SU-DHL-6 (cell line): ENCODE results near the gene SCGB1D2.

Experiments used
- H2AFZ ChIP-seq: fragments of 200-600 bp; sonication (generic); 2 replicates; pipeline ENCODE4 v1.6.1; 2014; ENCODE audit warnings: low read depth, mild to moderate bottlenecking, moderate library complexity, mixed read lengths, antibody characterized with exemption, low read length; ENCODE audit not compliant: severe bottlenecking
- H3F3A ChIP-seq: fragments of 200-600 bp; shearing (Covaris generic); 2 replicates; pipeline ENCODE4 v1.6.0; 2016; ENCODE audit warnings: antibody characterized with exemption, mild to moderate bottlenecking; ENCODE audit not compliant: insufficient read depth
- H3K27ac ChIP-seq: fragments of 200-600 bp; sonication (generic); 2 replicates; pipeline ENCODE4 v1.5.1; 2016; ENCODE audit warnings: low read depth, mild to moderate bottlenecking, low read length, moderate library complexity, mixed read lengths
- H3K27me3 ChIP-seq: fragments of 200-600 bp; sonication (generic), shearing (Covaris generic); 2 replicates; pipeline ENCODE4 v1.6.0; 2014; ENCODE audit warnings: mild to moderate bottlenecking, low read length
- H3K36me3 ChIP-seq: fragments of 200-600 bp; sonication (generic); 2 replicates; pipeline ENCODE4 v1.6.1; 2014; ENCODE audit warnings: mild to moderate bottlenecking, low read length, mixed read lengths
- H3K4me2 ChIP-seq: fragments of 300-600, 200-600 bp; shearing (Covaris generic), sonication (generic); 2 replicates; pipeline ENCODE4 v1.6.0; 2014; ENCODE audit warnings: low read length, low read depth, mild to moderate bottlenecking; ENCODE audit not compliant: poor library complexity, severe bottlenecking
- H3K4me3 ChIP-seq: fragments of 200-600 bp; sonication (generic); 2 replicates; pipeline ENCODE4 v1.5.1; 2014; ENCODE audit warnings: antibody characterized with exemption, low read length, mild to moderate bottlenecking, mixed read lengths; ENCODE audit not compliant: insufficient read depth, poor library complexity, severe bottlenecking
- H3K79me2 ChIP-seq: fragments of 200-600 bp; sonication (generic); 2 replicates; pipeline ENCODE4 v1.6.1; 2014; ENCODE audit warnings: mild to moderate bottlenecking, low read length, moderate library complexity; ENCODE audit not compliant: insufficient read depth
- H3K9ac ChIP-seq: fragments of 200-600 bp; sonication (generic); 2 replicates; pipeline ENCODE4 v1.7.0; 2014; ENCODE audit warnings: mild to moderate bottlenecking, low read length
- H3K9me2 ChIP-seq: fragments of 200-600 bp; sonication (generic); replicated peaks from 2 replicates; pipeline ENCODE4 v1.6.1; 2014; ENCODE audit warnings: low read length; ENCODE audit not compliant: insufficient read depth
- H3K9me3 ChIP-seq: fragments of 200-600 bp; sonication (generic); 2 replicates; pipeline ENCODE4 v1.6.1; 2014; ENCODE audit warnings: low read length, mixed read lengths; ENCODE audit not compliant: insufficient read depth
- H4K20me1 ChIP-seq: fragments of 200-600 bp; sonication (generic); 2 replicates; pipeline ENCODE4 v1.6.1; 2014; ENCODE audit warnings: low read depth, mild to moderate bottlenecking, antibody characterized with exemption, low read length, moderate library complexity, mixed read lengths
- CTCF ChIP-seq: fragments of 200-600 bp; sonication (generic); IDR thresholded peaks from one replicate; pipeline ENCODE4 v1.5.1; 2017; ENCODE audit warnings: antibody characterized with exemption, mild to moderate bottlenecking, low read length, moderate library complexity; ENCODE audit not compliant: insufficient read depth, poor library complexity, severe bottlenecking
- EZH2phosphoT487 ChIP-seq: fragments of 200-600 bp; sonication (generic), shearing (Covaris generic); conservative IDR thresholded peaks from 2 replicates; pipeline ENCODE4 v1.6.1; 2018; ENCODE audit warnings: mild to moderate bottlenecking, antibody characterized with exemption, low read length, moderate library complexity, mixed read lengths

The SCGB1D2 gene

GRCh38 chr11:62221498-62221897, 20.5 kb upstream of the SCGB1D2 start:
- TF ChIP-seq EZH2phosphoT487, result no peak
- TF ChIP-seq CTCF, result no peak
- H3K79me2 ChIP-seq, result no peaks in the 10 kb centered on the region
- peaks cover 4% of the 10 kb centered on the region; the same call in 1 of the 2 replicates for H3K27me3 ChIP-seq
- H2AFZ ChIP-seq, result no peak overlapping the region
- H3K9ac ChIP-seq, result no peak overlapping the region
- no peak overlapping the region for H3K4me2 ChIP-seq
- H3K9me3 ChIP-seq, result peaks cover 19% of the 10 kb centered on the region; the same call in 1 of the 2 replicates
- no peaks in the 10 kb centered on the region for H4K20me1 ChIP-seq
- H3K9me2 ChIP-seq, result no peaks in the 10 kb centered on the region
- H3K27ac ChIP-seq, result no peak overlapping the region
- no peaks in the 10 kb centered on the region for H3F3A ChIP-seq
- no peaks in the 10 kb centered on the region for H3K36me3 ChIP-seq
- H3K4me3 ChIP-seq, result no peak overlapping the region

GRCh38 chr11:62223095-62223494, 18.9 kb upstream of the SCGB1D2 start:
- Histone ChIP-seq H3K36me3 (no peaks in the 10 kb centered on the region), H3K27me3 (peaks cover 4% of the 10 kb centered on the region; the same call in 1 of the 2 replicates), H3K9me3 (peaks cover 19% of the 10 kb centered on the region; the same call in 1 of the 2 replicates), H3K79me2 (no peaks in the 10 kb centered on the region), H3K9me2 (no peaks in the 10 kb centered on the region), H4K20me1 (no peaks in the 10 kb centered on the region), H3K27ac (no peak overlapping the region), H2AFZ (no peak overlapping the region), H3K4me3 (no peak overlapping the region), H3K4me2 (no peak overlapping the region), H3F3A (no peaks in the 10 kb centered on the region), H3K9ac (no peak overlapping the region)
- TF ChIP-seq CTCF (no peak), EZH2phosphoT487 (no peak)

- Histone ChIP-seq H3K36me3 (no peaks in the 10 kb centered on the region), H2AFZ (no peak overlapping the region), H3K27me3 (0 out of 2 replicates have a peak, but pooled peaks cover 3% of the 10 kb centered on the region), H3K9ac (no peak overlapping the region), H3K27ac (no peak overlapping the region), H3F3A (no peaks in the 10 kb centered on the region), H3K79me2 (no peaks in the 10 kb centered on the region), H3K4me2 (no peak overlapping the region), H4K20me1 (no peaks in the 10 kb centered on the region), H3K9me2 (no peaks in the 10 kb centered on the region), H3K9me3 (no peaks in the 10 kb centered on the region), H3K4me3 (no peak overlapping the region)
- no peak for TF ChIP-seq EZH2phosphoT487
- no peak for TF ChIP-seq CTCF
Measured at GRCh38 chr11:62233730-62234129, 8.3 kb upstream of the SCGB1D2 start.

GRCh38 chr11:62236187-62236586, 5.9 kb upstream of the SCGB1D2 start:
- no peak overlapping the region for H2AFZ ChIP-seq
- H3F3A ChIP-seq, result no peaks in the 10 kb centered on the region
- no peaks in the 10 kb centered on the region for H3K9me3 ChIP-seq
- no peaks in the 10 kb centered on the region for H3K36me3 ChIP-seq
- no peak overlapping the region for H3K9ac ChIP-seq
- no peaks in the 10 kb centered on the region for H3K79me2 ChIP-seq
- no peaks in the 10 kb centered on the region for H4K20me1 ChIP-seq
- no peak overlapping the region for H3K27ac ChIP-seq
- no peaks in the 10 kb centered on the region for H3K9me2 ChIP-seq
- H3K4me2 ChIP-seq, result no peak overlapping the region
- 0 out of 2 replicates have a peak, but pooled peaks cover 3% of the 10 kb centered on the region for H3K27me3 ChIP-seq
- TF ChIP-seq EZH2phosphoT487 (no peak), CTCF (no peak)
- H3K4me3 ChIP-seq, result no peak overlapping the region
